Mesenchymal stem cell (in vitro differentiated cells and primary cell): ENCODE measurements around the gene GPHN.

Experiments used
- DNase-seq: peaks from one replicate; pipeline ENCODE4 v3.0.0-alpha.2; 2013
- H2AFZ ChIP-seq: one replicate; pipeline ENCODE4 v1.6.1; 2013; ENCODE audit warnings: low read depth, mild to moderate bottlenecking, control low read depth, inconsistent platforms, low read length, moderate library complexity
- H2AK5ac ChIP-seq: 2 replicates; pipeline ENCODE4 v1.6.1; 2013; ENCODE audit warnings: low read length, moderate library complexity, mild to moderate bottlenecking, inconsistent platforms; ENCODE audit not compliant: severe bottlenecking
- H2BK120ac ChIP-seq: one replicate; pipeline ENCODE4 v1.6.1; 2013; ENCODE audit warnings: low read depth, mild to moderate bottlenecking, inconsistent platforms, low read length, moderate library complexity
- H2BK12ac ChIP-seq, 2 experiments: one replicate each; pipeline ENCODE4 v1.6.1; 2013; ENCODE audit warnings: inconsistent platforms in 2 of 2, low read length in 2 of 2, mild to moderate bottlenecking in 2 of 2, moderate library complexity in 2 of 2, control low read depth in 1 of 2
- H2BK15ac ChIP-seq: one replicate; pipeline ENCODE4 v1.6.1; 2013; ENCODE audit warnings: mild to moderate bottlenecking, low read depth, inconsistent platforms; ENCODE audit not compliant: poor library complexity, severe bottlenecking
- H2BK5ac ChIP-seq: 2 replicates; pipeline ENCODE4 v1.6.1; 2013; ENCODE audit warnings: low read depth, mild to moderate bottlenecking, low read length, control low read depth, inconsistent platforms; ENCODE audit not compliant: poor library complexity, severe bottlenecking
- H3K14ac ChIP-seq, 2 experiments: one replicate each; pipeline ENCODE4 v1.6.1; 2013; ENCODE audit warnings: inconsistent platforms in 2 of 2, low read length in 2 of 2, control low read depth in 1 of 2, mild to moderate bottlenecking in 1 of 2, moderate library complexity in 1 of 2
- H3K18ac ChIP-seq, 2 experiments: one replicate each; pipeline ENCODE4 v1.6.1; 2013; ENCODE audit warnings: inconsistent platforms in 2 of 2, low read length in 2 of 2, control low read depth in 1 of 2, low read depth in 1 of 2, mild to moderate bottlenecking in 1 of 2
- H3K23ac ChIP-seq, 2 experiments: one replicate each; pipeline ENCODE4 v1.6.1; 2013; ENCODE audit warnings: inconsistent platforms in 2 of 2, low read length in 2 of 2, mild to moderate bottlenecking in 2 of 2, moderate library complexity in 2 of 2, control low read depth in 1 of 2
- H3K27ac ChIP-seq: 2 replicates; pipeline ENCODE4 v1.5.1; 2013; ENCODE audit warnings: mild to moderate bottlenecking, moderate library complexity, low read length, control low read depth, inconsistent platforms; ENCODE audit not compliant: poor library complexity, severe bottlenecking
- H3K27me3 ChIP-seq, 2 experiments: 2 replicates each; pipeline versions ENCODE4 v1.6.1 to v1.7.0; 2013; ENCODE audit warnings: low read length in 2 of 2, mild to moderate bottlenecking in 2 of 2, moderate library complexity in 2 of 2, control low read depth in 1 of 2, inconsistent platforms in 1 of 2; ENCODE audit not compliant: control insufficient read depth in 1 of 2, insufficient read depth in 1 of 2
- H3K36me3 ChIP-seq, 2 experiments: 2 replicates each; pipeline versions ENCODE4 v1.6.1 to v1.7.0; 2013; ENCODE audit warnings: low read length in 2 of 2, control low read depth in 1 of 2, inconsistent platforms in 1 of 2, low read depth in 1 of 2, mild to moderate bottlenecking in 1 of 2; ENCODE audit not compliant: insufficient read depth in 2 of 2, control insufficient read depth in 1 of 2
- H3K4ac ChIP-seq, 2 experiments: one replicate each; pipeline ENCODE4 v1.6.1; 2013; ENCODE audit warnings: inconsistent platforms in 2 of 2, low read length in 2 of 2, mild to moderate bottlenecking in 2 of 2, moderate library complexity in 2 of 2, control low read depth in 1 of 2, low read depth in 1 of 2
- H3K4me1 ChIP-seq: 2 replicates; pipeline ENCODE4 v1.6.1; 2013; ENCODE audit warnings: low read depth, low read length, control low read depth; ENCODE audit not compliant: control insufficient read depth, insufficient read depth
- H3K4me2 ChIP-seq: 2 replicates; pipeline ENCODE4 v1.6.1; 2013; ENCODE audit warnings: low read length, mild to moderate bottlenecking, inconsistent platforms; ENCODE audit not compliant: poor library complexity, severe bottlenecking
- H3K4me3 ChIP-seq, 2 experiments: 2 replicates each; pipeline versions ENCODE4 v1.5.1 to v1.7.0; 2013; ENCODE audit warnings: low read length in 2 of 2, mild to moderate bottlenecking in 2 of 2, control low read depth in 1 of 2, low read depth in 1 of 2; ENCODE audit not compliant: insufficient read depth in 1 of 2
- H3K79me1 ChIP-seq: replicated peaks from 2 replicates; pipeline ENCODE4 v1.6.1; 2013; ENCODE audit warnings: mild to moderate bottlenecking, control low read depth, low read length, inconsistent platforms; ENCODE audit not compliant: poor library complexity, severe bottlenecking
- H3K9ac ChIP-seq: 2 replicates; pipeline ENCODE4 v1.7.0; 2013; ENCODE audit warnings: mild to moderate bottlenecking, low read length, moderate library complexity
- H3K9me3 ChIP-seq: 2 replicates; pipeline ENCODE4 v1.7.0; 2013; ENCODE audit warnings: mild to moderate bottlenecking, low read length; ENCODE audit not compliant: control insufficient read depth
- H4K8ac ChIP-seq: one replicate; pipeline ENCODE4 v1.6.1; 2013; ENCODE audit warnings: inconsistent platforms, mild to moderate bottlenecking, low read length, moderate library complexity
- H4K91ac ChIP-seq: one replicate; pipeline ENCODE4 v1.6.1; 2013; ENCODE audit warnings: mild to moderate bottlenecking, low read length, inconsistent platforms
- WGBS: methylation state at CpG from one replicate; pipeline ENCODE4 v1.1.7; 2013; ENCODE audit warnings: mixed read lengths; 5-methylcytosine and 5-hydroxymethylcytosine counted together

Gene GPHN

GRCh38 chr14:66471584-66471983 is 36.4 kb upstream of the GPHN start:
- Histone ChIP-seq H3K23ac (no peak overlapping the region), H3K27me3 (no peaks in the 10 kb centered on the region), H2BK12ac (no peak overlapping the region), H3K18ac (no peak overlapping the region), H3K9ac (no peak overlapping the region), H2AK5ac (no peak overlapping the region), H4K8ac (no peak overlapping the region), H3K4ac (no peak overlapping the region), H3K79me1 (no peaks in the 10 kb centered on the region), H2BK5ac (no peak overlapping the region), H2BK120ac (no peak overlapping the region), H4K91ac (no peak overlapping the region), H3K27ac (no peak overlapping the region), H2AFZ (no peak overlapping the region), H3K4me3 (no peak overlapping the region), H3K14ac (no peak overlapping the region), H3K36me3 (no peaks in the 10 kb centered on the region), H2BK15ac (no peak overlapping the region), H3K4me2 (no peak overlapping the region), H3K9me3 (peaks cover 19% of the 10 kb centered on the region), H3K4me1 (no peaks in the 10 kb centered on the region)
- DNase-seq, result no peak
- 89% methylated on average over 3 of the region's 4 CpGs for whole genome bisulfite sequencing

GRCh38 chr14:66472251-66472650 is 35.7 kb upstream of the GPHN start:
- Histone ChIP-seq H2BK5ac (no peak overlapping the region), H2BK12ac (no peak overlapping the region), H4K8ac (no peak overlapping the region), H3K36me3 (no peaks in the 10 kb centered on the region), H3K23ac (no peak overlapping the region), H3K9me3 (peaks cover 19% of the 10 kb centered on the region), H3K18ac (no peak overlapping the region), H3K79me1 (no peaks in the 10 kb centered on the region), H2BK120ac (no peak overlapping the region), H3K9ac (no peak overlapping the region), H3K4me1 (no peaks in the 10 kb centered on the region), H3K27me3 (no peaks in the 10 kb centered on the region), H2BK15ac (no peak overlapping the region), H2AFZ (no peak overlapping the region), H3K4me3 (no peak overlapping the region), H3K14ac (no peak overlapping the region), H2AK5ac (no peak overlapping the region), H3K27ac (no peak overlapping the region), H3K4me2 (no peak overlapping the region), H4K91ac (no peak overlapping the region), H3K4ac (no peak overlapping the region)
- DNase-seq, result no peak

GRCh38 chr14:66473223-66473622 is 34.7 kb upstream of the GPHN start:
- Histone ChIP-seq H3K4me3 (no peak overlapping the region), H3K14ac (no peak overlapping the region), H3K23ac (no peak overlapping the region), H3K36me3 (no peaks in the 10 kb centered on the region), H4K8ac (no peak overlapping the region), H3K18ac (no peak overlapping the region), H3K9ac (no peak overlapping the region), H3K4me2 (no peak overlapping the region), H2AFZ (no peak overlapping the region), H3K27me3 (no peaks in the 10 kb centered on the region), H3K4ac (no peak overlapping the region), H3K9me3 (peaks cover 19% of the 10 kb centered on the region), H2BK15ac (no peak overlapping the region), H2BK12ac (no peak overlapping the region), H4K91ac (no peak overlapping the region), H2BK120ac (no peak overlapping the region), H3K27ac (no peak overlapping the region), H2BK5ac (no peak overlapping the region), H3K79me1 (no peaks in the 10 kb centered on the region), H3K4me1 (no peaks in the 10 kb centered on the region), H2AK5ac (no peak overlapping the region)
- DNase-seq, result no peak
- 69% methylated on average over 2 of the region's 2 CpGs for WGBS

GRCh38 chr14:66476964-66477363 is 31.0 kb upstream of the GPHN start:
- Histone ChIP-seq H2AFZ (no peak overlapping the region), H3K4me3 (no peak overlapping the region), H3K9me3 (no peaks in the 10 kb centered on the region), H3K27me3 (no peaks in the 10 kb centered on the region), H2BK15ac (no peak overlapping the region), H4K91ac (no peak overlapping the region), H3K27ac (no peak overlapping the region), H3K4me1 (no peaks in the 10 kb centered on the region), H3K9ac (no peak overlapping the region), H3K36me3 (no peaks in the 10 kb centered on the region), H3K14ac (no peak overlapping the region), H3K4me2 (no peak overlapping the region), H4K8ac (no peak overlapping the region), H3K4ac (no peak overlapping the region), H2BK12ac (no peak overlapping the region), H3K23ac (no peak overlapping the region), H3K18ac (no peak overlapping the region), H2BK5ac (no peak overlapping the region), H2BK120ac (no peak overlapping the region), H2AK5ac (no peak overlapping the region), H3K79me1 (no peaks in the 10 kb centered on the region)
- DNase-seq, result no peak
- 33% methylated on average over 1 of the region's 1 CpG for WGBS
